Hepatocyte (in vitro differentiated cells): ENCODE data around the gene TTR. TPM values are rescaled to one million over a fixed set of nuclear protein-coding genes. Genes with fewer than 3 reads are reported as not detected.

ENCODE experiments used
- DNase-seq: peaks from one replicate; pipeline ENCODE4 v3.0.0-alpha.2; 2016; ENCODE audit warnings: low spot score
- H2AFZ ChIP-seq: fragments of 200-600 bp; sonication (generic); 2 replicates; pipeline ENCODE4 v1.6.0; 2016; ENCODE audit warnings: antibody characterized with exemption, mild to moderate bottlenecking
- H3K27ac ChIP-seq: fragments of 200-600 bp; sonication (generic); 2 replicates; pipeline ENCODE4 v1.5.1; 2016; ENCODE audit warnings: mild to moderate bottlenecking
- H3K27me3 ChIP-seq: fragments of 200-600 bp; sonication (generic); 2 replicates; pipeline ENCODE4 v1.6.1; 2016
- H3K36me3 ChIP-seq: fragments of 200-600 bp; sonication (generic); replicated peaks from 2 replicates; pipeline ENCODE4 v1.5.1; 2016; ENCODE audit warnings: low read depth; ENCODE audit not compliant: insufficient read depth
- H3K4me1 ChIP-seq: fragments of 200-600 bp; sonication (generic); 2 replicates; pipeline ENCODE4 v1.5.1; 2016; ENCODE audit warnings: mild to moderate bottlenecking, moderate library complexity; ENCODE audit not compliant: insufficient read depth
- H3K4me2 ChIP-seq: fragments of 200-600 bp; sonication (generic); 2 replicates; pipeline ENCODE4 v1.6.0; 2016
- H3K4me3 ChIP-seq: fragments of 200-600 bp; sonication (generic); 2 replicates; pipeline ENCODE4 v1.5.1; 2016; ENCODE audit warnings: mild to moderate bottlenecking
- H3K79me2 ChIP-seq: fragments of 200-600 bp; sonication (generic); 2 replicates; pipeline ENCODE4 v1.6.0; 2017; ENCODE audit warnings: mild to moderate bottlenecking
- H3K9me2 ChIP-seq: fragments of 200-600 bp; sonication (generic); replicated peaks from 2 replicates; pipeline ENCODE4 v1.6.0; 2017; ENCODE audit warnings: mild to moderate bottlenecking; ENCODE audit not compliant: insufficient read depth
- H3K9me3 ChIP-seq: fragments of 200-600 bp; sonication (generic); 2 replicates; pipeline ENCODE4 v1.5.1; 2016; ENCODE audit warnings: low read depth, mild to moderate bottlenecking
- H4K20me1 ChIP-seq: fragments of 200-600 bp; sonication (generic); 2 replicates; pipeline ENCODE4 v1.6.0; 2016; ENCODE audit warnings: mild to moderate bottlenecking; ENCODE audit not compliant: insufficient read depth, poor library complexity, severe bottlenecking
- CTCF ChIP-seq: fragments of 200-600 bp; sonication (generic); IDR thresholded peaks from 2 replicates; pipeline ENCODE4 v1.5.1; 2016; ENCODE audit warnings: antibody characterized with exemption, mild to moderate bottlenecking; ENCODE audit not compliant: poor library complexity
- EZH2 ChIP-seq: fragments of 200-600 bp; sonication (generic); IDR thresholded peaks from 2 replicates; pipeline ENCODE4 v1.6.1; 2016; ENCODE audit warnings: antibody characterized with exemption, mild to moderate bottlenecking, borderline replicate concordance
- EZH2phosphoT487 ChIP-seq: fragments of 200-600 bp; sonication (generic); IDR thresholded peaks from one replicate; pipeline ENCODE4 v1.6.1; 2018; ENCODE audit warnings: antibody characterized with exemption, mild to moderate bottlenecking, low read depth, moderate library complexity; ENCODE audit not compliant: unreplicated experiment, severe bottlenecking
- WGBS: methylation state at CpG from one replicate; pipeline ENCODE4 v1.1.6; 2016; ENCODE audit warnings: low lambda C conversion rate; ENCODE audit errors: missing lambda C conversion rate; 5-methylcytosine and 5-hydroxymethylcytosine counted together
- polyA plus RNA-seq: library from polyadenylated mRNA; unstranded; fragments of >200 nt; fragmentation: Nextera tagmentation; extraction: Ambion mirVana; gene quantifications from 2 replicates; pipeline ENCODE4 v1.2.1, GENCODE V29; 2016
- total RNA-seq: library from RNA; depleted of rRNA; stranded (reverse); fragments of >200 nt; gene quantifications from 2 replicates; pipeline ENCODE4 v1.2.3, GENCODE V29; 2014

The TTR gene
- total and polyA plus RNA-seq, 2 experiments from 2014 or later: 2,638 to 4,943 TPM

DNA sequence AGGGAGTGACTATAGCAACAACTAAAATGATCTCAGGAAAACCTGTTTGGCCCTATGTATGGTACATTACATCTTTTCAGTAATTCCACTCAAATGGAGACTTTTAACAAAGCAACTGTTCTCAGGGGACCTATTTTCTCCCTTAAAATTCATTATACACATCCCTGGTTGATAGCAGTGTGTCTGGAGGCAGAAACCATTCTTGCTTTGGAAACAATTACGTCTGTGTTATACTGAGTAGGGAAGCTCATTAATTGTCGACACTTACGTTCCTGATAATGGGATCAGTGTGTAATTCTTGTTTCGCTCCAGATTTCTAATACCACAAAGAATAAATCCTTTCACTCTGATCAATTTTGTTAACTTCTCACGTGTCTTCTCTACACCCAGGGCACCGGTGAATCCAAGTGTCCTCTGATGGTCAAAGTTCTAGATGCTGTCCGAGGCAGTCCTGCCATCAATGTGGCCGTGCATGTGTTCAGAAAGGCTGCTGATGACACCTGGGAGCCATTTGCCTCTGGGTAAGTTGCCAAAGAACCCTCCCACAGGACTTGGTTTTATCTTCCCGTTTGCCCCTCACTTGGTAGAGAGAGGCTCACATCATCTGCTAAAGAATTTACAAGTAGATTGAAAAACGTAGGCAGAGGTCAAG, 955 bp downstream of the TTR start:
- H3K4me3 ChIP-seq: no peak overlapping the region

GRCh38 chr18:31595121-31595771, 3.6 kb downstream of the TTR start:
- no peaks in the 10 kb centered on the region for H3K9me2 ChIP-seq
- peaks cover 14% of the 10 kb centered on the region for H3K4me1 ChIP-seq
- no peaks in the 10 kb centered on the region for H3K9me3 ChIP-seq
- 73% methylated on average over 5 of the region's 5 CpGs for WGBS
- TF ChIP-seq EZH2phosphoT487: no peak
- no peak for TF ChIP-seq CTCF
- TF ChIP-seq EZH2: no peak
- H3K36me3 ChIP-seq: peaks cover 3% of the 10 kb centered on the region
- H3K27ac ChIP-seq: peak overlapping the region; percentile 57
- no peaks in the 10 kb centered on the region for H4K20me1 ChIP-seq
- no peak overlapping the region for H2AFZ ChIP-seq
- H3K4me3 ChIP-seq: no peak overlapping the region
- peak overlapping the region; percentile 65 for H3K4me2 ChIP-seq
- no peaks in the 10 kb centered on the region for H3K79me2 ChIP-seq
- no peaks in the 10 kb centered on the region for H3K27me3 ChIP-seq
- no peak for DNase-seq

More for the DNA sequence above, 955 bp downstream of the TTR start:
- Histone ChIP-seq H3K27ac (peak overlapping the region; percentile 17), H3K36me3 (peaks cover 3% of the 10 kb centered on the region), H4K20me1 (no peaks in the 10 kb centered on the region), H3K4me2 (peak overlapping the region; percentile 65), H3K79me2 (no peaks in the 10 kb centered on the region), H3K4me1 (peaks cover 23% of the 10 kb centered on the region), H3K27me3 (no peaks in the 10 kb centered on the region), H3K9me2 (no peaks in the 10 kb centered on the region), H3K9me3 (no peaks in the 10 kb centered on the region), H2AFZ (no peak overlapping the region)
- TF ChIP-seq EZH2 (no peak), CTCF (no peak), EZH2phosphoT487 (no peak)
- 82% methylated on average over 10 of the region's 10 CpGs for WGBS
- no peak for DNase-seq

DNA sequence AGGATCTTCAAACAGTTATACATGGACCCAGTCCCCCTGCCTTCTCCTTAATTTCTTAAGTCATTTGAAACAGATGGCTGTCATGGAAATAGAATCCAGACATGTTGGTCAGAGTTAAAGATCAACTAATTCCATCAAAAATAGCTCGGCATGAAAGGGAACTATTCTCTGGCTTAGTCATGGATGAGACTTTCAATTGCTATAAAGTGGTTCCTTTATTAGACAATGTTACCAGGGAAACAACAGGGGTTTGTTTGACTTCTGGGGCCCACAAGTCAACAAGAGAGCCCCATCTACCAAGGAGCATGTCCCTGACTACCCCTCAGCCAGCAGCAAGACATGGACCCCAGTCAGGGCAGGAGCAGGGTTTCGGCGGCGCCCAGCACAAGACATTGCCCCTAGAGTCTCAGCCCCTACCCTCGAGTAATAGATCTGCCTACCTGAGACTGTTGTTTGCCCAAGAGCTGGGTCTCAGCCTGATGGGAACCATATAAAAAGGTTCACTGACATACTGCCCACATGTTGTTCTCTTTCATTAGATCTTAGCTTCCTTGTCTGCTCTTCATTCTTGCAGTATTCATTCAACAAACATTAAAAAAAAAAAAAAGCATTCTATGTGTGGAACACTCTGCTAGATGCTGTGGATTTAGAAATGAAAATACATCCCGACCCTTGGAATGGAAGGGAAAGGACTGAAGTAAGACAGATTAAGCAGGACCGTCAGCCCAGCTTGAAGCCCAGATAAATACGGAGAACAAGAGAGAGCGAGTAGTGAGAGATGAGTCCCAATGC, 4.6 kb downstream of the TTR start:
- Histone ChIP-seq H3K9me3 (no peaks in the 10 kb centered on the region), H3K27me3 (no peaks in the 10 kb centered on the region), H3K4me2 (peak overlapping the region; percentile 65), H3K9me2 (no peaks in the 10 kb centered on the region), H4K20me1 (no peaks in the 10 kb centered on the region), H3K36me3 (peaks cover 3% of the 10 kb centered on the region), H3K4me3 (no peak overlapping the region), H3K79me2 (no peaks in the 10 kb centered on the region), H3K4me1 (peaks cover 14% of the 10 kb centered on the region), H2AFZ (no peak overlapping the region), H3K27ac (peak overlapping the region; percentile 57)
- no peak for DNase-seq
- no peak for TF ChIP-seq CTCF
- no peak for TF ChIP-seq EZH2
- TF ChIP-seq EZH2phosphoT487: no peak
- 83% methylated on average over 9 of the region's 9 CpGs for WGBS
